GM18858 (cell line): ENCODE data around the gene NEK6.

Experiments
- ATAC-seq: cut with Tn5 transposase; IDR thresholded peaks from one replicate; pipeline ENCODE4 v1.9.1; 2021; ENCODE audit not compliant: unreplicated experiment

Gene NEK6

GRCh38 chr9:124293718-124294506 is 36.2 kb downstream of the NEK6 start:
- no peak for ATAC-seq

DNA sequence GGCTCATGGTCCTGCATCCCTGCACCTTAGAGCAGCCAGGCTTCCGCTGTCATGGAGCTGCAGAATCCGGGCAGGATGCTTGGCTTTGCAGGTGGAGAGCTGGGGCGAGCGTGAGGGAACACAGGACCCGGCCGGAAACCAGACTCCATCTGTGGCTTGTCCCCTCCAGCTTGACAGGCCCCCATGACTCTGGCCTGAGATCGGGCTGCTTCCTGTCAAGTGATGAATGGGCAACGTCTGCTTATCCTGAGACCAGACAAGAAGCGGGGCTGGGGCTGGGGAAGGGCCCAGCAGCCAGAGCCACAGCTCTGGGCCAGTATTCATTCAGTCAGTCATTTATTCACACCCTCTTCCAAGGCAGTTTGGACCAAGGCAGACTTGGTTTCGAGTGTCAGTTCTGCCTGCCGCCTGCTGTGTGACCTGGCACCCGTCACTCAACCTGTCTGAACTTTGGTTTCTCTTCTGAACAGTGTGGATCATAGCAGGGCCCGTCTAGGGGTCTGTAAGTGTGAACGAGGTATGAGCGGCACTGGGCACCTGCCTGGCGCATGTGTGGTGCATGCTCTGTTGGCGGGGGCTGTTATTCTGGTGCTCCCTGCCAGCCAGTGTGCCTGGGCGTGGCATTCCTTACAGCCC is 37.5 kb downstream of the NEK6 start:
- no peak for ATAC-seq

DNA sequence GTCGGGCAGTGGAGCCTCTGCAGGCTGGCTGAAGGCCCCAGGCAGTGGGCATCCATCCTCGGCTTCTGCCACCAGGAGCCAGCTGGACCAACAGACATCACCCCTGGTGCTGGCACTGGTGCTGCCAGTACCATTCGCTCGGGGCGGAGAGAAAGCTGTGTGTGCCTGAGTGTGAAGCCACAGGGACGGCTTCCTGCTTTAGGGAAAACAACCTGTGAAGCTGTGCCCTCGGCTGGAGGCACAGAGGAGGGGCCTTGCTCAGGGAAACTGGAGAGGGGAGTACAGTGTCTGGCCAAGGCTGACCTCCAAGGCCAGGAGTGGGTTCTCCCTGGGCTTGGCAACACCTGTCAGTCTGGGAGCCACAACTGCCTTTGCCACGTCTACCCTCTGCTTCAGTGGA is 38.3 kb downstream of the NEK6 start:
- no peak for ATAC-seq

GRCh38 chr9:124296796-124297550 is 39.2 kb downstream of the NEK6 start:
- no peak for ATAC-seq

DNA sequence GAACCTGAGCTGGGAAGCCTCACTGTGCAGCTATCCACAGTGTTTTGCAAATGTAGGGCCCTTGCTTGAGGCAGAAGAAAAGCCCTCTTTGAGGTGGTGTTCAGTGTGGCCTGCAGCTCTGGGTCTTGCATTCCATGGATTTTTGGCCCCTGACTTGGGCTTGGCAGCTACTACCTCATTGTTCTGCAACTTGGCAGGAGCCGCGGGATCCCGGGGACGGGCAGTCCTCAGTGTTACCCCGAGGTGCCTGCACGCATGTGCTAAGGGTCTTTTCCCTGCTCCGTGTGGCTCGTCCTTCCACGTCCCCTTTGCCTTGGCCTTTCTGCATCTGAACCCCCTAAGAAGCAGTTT is 39.8 kb downstream of the NEK6 start:
- ATAC-seq = no peak

DNA sequence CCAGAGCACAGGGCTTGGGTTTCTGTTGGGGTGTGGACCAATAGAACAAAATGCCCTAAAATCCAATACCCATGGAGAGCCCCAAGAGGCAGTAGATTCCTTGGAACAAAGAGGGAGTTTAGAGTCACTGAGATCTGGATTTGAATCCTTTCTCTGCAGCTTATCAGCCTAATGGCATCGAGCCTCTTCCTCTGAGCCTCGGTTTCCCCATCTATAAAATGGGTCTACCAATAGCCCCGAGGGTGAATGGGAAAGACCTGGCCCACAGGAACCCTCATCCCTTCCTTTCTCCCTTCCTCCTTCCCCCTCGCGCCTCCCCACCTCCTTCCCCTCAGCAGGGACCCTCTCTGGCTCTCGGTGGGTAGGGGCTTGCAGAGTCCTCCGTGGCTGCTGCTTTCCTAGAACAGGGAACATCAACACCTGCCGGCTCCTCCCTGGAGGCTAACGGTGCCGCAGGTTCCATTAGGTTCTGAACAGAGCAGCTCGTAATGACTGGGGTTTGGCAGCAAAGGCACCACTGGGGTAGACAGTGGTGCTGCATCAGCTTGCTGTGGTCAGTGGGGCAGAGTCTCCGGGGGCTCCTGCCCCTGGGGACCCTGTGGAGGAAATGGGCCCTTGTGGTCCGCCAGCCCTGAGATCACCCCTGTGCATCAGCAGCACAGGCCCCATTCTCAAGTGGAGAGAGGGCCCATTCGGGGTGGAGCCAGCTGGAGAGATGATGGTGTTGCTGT is 40.3 kb downstream of the NEK6 start:
- ATAC-seq = no peak

DNA sequence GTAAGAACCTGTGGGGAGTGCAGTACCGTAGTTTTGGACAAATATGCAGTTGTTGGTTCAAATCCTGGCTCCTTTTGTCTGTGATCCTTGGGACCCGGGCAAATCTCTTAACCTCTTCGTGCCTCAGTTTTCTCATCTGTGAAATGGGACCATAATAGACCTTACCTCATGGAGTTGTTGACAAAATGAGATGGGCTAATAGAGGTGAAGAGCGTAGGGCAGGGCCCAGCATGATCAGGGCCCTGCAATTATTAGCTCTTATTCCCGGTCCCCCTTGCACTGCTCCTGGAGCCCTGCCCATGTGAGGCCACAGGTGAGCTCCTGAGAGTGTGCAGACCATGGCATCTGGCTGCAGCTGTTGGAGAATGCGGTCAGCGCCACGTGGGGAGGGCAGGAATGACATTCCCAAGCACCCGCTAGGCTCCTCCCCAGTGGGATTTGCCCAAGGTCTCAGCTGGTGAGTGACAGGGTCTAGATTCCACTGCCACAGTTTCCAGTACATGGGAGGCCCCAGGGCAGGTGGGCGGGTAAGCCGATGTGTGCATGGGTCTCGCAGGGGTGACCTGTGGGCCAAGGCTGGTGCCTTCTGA is 41.0 kb downstream of the NEK6 start:
- ATAC-seq = no peak

- no peak for ATAC-seq
Observed at GRCh38 chr9:124299515-124300090, 41.9 kb downstream of the NEK6 start.

- no peak for ATAC-seq
Observed at GRCh38 chr9:124300312-124300711, 42.6 kb downstream of the NEK6 start.

GRCh38 chr9:124302921-124303320 is 45.2 kb downstream of the NEK6 start:
- no peak for ATAC-seq

DNA sequence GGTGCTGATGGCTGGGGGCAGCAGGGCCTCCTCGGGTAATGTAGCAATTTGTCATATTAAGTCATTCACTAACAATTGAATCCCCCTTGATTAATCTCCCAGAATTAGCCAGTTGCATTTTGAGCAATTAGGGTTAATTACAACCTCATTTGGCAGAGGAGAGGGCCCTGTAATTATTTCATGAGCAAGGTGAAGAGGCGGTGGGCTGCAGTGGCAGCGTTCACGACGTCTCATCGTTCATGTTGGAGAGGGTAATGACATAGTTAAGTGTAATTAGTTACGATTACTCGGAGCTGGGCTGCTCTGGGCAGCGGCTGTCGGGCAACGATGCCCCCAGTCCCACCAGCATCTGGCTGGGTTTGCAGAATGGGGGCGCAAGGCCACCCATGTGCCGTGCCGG is 46.0 kb downstream of the NEK6 start:
- no peak for ATAC-seq

DNA sequence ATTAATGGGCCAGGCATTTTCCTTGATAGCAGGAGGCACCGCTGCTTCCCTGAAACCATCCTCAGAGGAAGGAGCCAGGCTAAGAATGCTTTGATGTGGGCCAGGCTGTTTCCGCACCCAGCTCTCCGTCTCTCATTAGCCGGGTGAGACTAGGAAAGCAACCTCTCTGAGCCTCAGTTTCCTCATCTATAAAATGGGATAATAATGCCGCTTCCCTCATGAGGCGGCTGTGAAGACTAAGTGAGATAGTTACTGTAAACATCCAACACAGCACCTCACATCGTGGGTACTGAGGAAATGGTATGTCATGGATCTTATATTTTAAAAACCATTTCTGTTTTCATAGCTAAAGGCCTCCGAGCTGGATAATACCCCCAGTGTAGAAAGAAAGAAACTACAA is 46.5 kb downstream of the NEK6 start:
- ATAC-seq = no peak

GRCh38 chr9:124306098-124306735 is 48.5 kb downstream of the NEK6 start:
- no peak for ATAC-seq

GRCh38 chr9:124307379-124308030 is 49.8 kb downstream of the NEK6 start:
- no peak for ATAC-seq

DNA sequence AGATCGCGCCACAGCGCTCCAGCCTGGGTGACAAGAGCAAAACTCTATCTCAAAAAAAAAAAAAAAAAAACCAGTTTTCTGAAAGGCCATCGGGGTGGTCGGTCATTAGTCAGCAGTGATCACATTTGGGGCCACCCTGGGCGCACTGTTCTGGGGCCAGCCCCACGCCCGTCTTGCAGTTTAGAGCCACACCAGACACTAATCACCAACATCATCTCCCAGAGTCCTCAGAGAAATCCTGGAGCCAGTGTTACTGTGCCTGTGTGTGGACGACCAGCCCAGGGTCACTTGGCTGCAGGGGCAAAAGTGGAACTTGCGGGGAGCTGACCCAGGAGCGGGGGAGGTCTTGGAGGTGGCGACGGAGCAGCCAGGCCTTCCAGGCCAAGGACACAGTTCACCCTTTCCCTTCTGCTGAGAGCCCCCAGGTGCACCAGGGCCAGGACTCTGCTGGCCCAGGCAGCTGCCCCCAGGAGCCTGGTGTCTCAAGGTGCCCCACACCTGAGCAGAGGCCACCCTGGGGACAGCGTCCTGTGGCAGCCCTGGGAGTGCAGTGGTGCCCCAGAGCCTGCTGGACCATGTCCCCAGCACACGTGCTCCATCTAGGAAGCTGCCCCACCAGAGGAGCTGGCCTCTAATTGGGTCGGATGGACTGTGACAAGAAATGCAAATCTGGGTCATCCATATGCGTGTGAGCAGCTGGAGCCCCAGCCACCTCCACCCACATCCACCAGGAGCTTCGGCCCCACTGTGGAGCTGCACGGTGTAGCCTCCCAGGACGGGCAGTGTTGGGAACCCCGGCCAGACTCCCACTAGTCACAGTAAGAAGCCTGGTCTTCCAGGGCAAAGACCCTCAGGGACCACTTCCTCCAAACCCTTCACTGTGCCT is 51.1 kb downstream of the NEK6 start:
- ATAC-seq = no peak

GRCh38 chr9:124309667-124310084 is 51.9 kb downstream of the NEK6 start:
- ATAC-seq = no peak

- ATAC-seq = no peak
Observed at GRCh38 chr9:124311283-124311682, 53.5 kb downstream of the NEK6 start.
